Prostate gland (tissue), 2 donors: ENCODE data around the gene CDR2.

Experiments used
- POLR2A ChIP-seq: fragments of 450-650 bp; IDR thresholded peaks from one replicate; pipeline ENCODE4 v1.6.1; 2016; ENCODE audit warnings: antibody characterized with exemption, mild to moderate bottlenecking
- TF ChIP-seq, protein P1 (sequence below), 4 experiments: fragments of 200-600 bp in 2 of 4; fragments of 450-650 bp in 2 of 4; sonication (generic) in 2 of 4; IDR thresholded peaks; 1 replicate in 3 of 4; 2 replicates in 1 of 4; pipeline ENCODE4 v1.5.1; 2016 to 2019; ENCODE audit warnings: antibody characterized with exemption in 4 of 4, mild to moderate bottlenecking in 2 of 4, moderate library complexity in 2 of 4

DNA sequence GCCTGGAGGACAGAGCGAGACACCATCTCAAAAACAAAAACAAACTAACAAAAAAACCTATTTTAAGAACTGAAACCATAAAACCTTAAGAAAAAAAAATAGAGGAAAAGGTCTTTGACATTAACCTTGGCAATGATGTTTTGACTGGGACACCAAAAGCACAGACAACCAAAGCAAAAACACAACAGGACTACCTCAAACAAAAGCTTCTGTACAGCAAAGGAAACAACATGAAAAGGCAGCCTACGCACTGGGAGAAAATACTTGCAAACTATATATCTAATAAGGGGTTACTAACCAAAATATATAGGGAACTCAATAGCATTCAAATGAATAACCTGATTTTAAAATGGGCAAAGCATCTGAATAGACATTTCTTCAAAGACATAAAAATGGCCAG, 32.3 kb downstream of the CDR2 start:
- TF ChIP-seq, protein P1, sequence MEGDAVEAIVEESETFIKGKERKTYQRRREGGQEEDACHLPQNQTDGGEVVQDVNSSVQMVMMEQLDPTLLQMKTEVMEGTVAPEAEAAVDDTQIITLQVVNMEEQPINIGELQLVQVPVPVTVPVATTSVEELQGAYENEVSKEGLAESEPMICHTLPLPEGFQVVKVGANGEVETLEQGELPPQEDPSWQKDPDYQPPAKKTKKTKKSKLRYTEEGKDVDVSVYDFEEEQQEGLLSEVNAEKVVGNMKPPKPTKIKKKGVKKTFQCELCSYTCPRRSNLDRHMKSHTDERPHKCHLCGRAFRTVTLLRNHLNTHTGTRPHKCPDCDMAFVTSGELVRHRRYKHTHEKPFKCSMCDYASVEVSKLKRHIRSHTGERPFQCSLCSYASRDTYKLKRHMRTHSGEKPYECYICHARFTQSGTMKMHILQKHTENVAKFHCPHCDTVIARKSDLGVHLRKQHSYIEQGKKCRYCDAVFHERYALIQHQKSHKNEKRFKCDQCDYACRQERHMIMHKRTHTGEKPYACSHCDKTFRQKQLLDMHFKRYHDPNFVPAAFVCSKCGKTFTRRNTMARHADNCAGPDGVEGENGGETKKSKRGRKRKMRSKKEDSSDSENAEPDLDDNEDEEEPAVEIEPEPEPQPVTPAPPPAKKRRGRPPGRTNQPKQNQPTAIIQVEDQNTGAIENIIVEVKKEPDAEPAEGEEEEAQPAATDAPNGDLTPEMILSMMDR (IDR thresholded peaks at IDR 0.05), result no peak
- TF ChIP-seq POLR2A, result no peak
